PC-9 (cell line): Measurements from ENCODE around the gene CHN1. TPM values are rescaled to one million over a fixed set of nuclear protein-coding genes. Genes with fewer than 3 reads are reported as not detected.

Experiments used
- BruUV-seq: library from RNA; stranded (reverse); fragments of 400-500 nt; replicated peaks from 2 replicates; lab custom pipeline; 2021; lab: Mats Ljungman, UMichigan
- CTCF ChIA-PET: fragments of 300-600 bp; sonication (Branson Sonifier 250); formaldehyde crosslinking; loops from one replicate; lab custom pipeline; 2022; ENCODE audit warnings: antibody characterized with exemption; lab: Charles Lee
- POLR2A ChIA-PET: fragments of 300-600 bp; sonication (Branson Sonifier 250); formaldehyde crosslinking; loops from one replicate; lab custom pipeline; 2022; ENCODE audit warnings: antibody characterized with exemption; ENCODE audit not compliant: unreplicated experiment; lab: Charles Lee
- DNase-seq, 2 experiments: peaks; one replicate each; pipeline versions ENCODE4 v3.0.0 to v3.0.0-alpha.2; 2015 to 2022; ENCODE audit warnings: mixed read lengths in 1 of 2
- H2AFZ ChIP-seq: fragments of 200-600 bp; sonication (generic); 2 replicates; pipeline ENCODE4 v1.8.1; 2017; ENCODE audit warnings: antibody characterized with exemption
- H3F3A ChIP-seq: fragments of 200-600 bp; sonication (generic); 2 replicates; pipeline ENCODE4 v1.8.1; 2017; ENCODE audit warnings: antibody characterized with exemption, mild to moderate bottlenecking, low read depth; ENCODE audit not compliant: insufficient read depth
- H3K27ac ChIP-seq: fragments of 200-600 bp; sonication (generic); 2 replicates; pipeline ENCODE4 v1.6.1; 2016; ENCODE audit warnings: mixed run types
- H3K27me3 ChIP-seq: fragments of 200-600 bp; sonication (generic); 2 replicates; pipeline ENCODE4 v1.6.1; 2016; ENCODE audit warnings: low read depth, mixed run types; ENCODE audit not compliant: insufficient read depth
- H3K36me3 ChIP-seq: fragments of 200-600 bp; sonication (generic); 2 replicates; pipeline ENCODE4 v1.6.1; 2016; ENCODE audit warnings: low read depth, mixed run types
- H3K4me1 ChIP-seq: fragments of 200-600 bp; sonication (generic); replicated peaks from 2 replicates; pipeline ENCODE4 v1.6.1; 2016; ENCODE audit warnings: mixed run types; ENCODE audit not compliant: insufficient read depth
- H3K4me2 ChIP-seq: fragments of 200-600 bp; sonication (generic); 2 replicates; pipeline ENCODE4 v1.6.1; 2017; ENCODE audit warnings: mixed run types
- H3K4me3 ChIP-seq: fragments of 200-600 bp; sonication (generic); 2 replicates; pipeline ENCODE4 v1.6.1; 2016; ENCODE audit warnings: mixed run types
- H3K79me2 ChIP-seq: fragments of 200-600 bp; sonication (generic); 2 replicates; pipeline ENCODE4 v1.6.1; 2017; ENCODE audit warnings: low read depth, mixed run types
- H3K9me2 ChIP-seq: fragments of 200-600 bp; sonication (generic); 2 replicates; pipeline ENCODE4 v1.8.1; 2017; ENCODE audit warnings: mild to moderate bottlenecking; ENCODE audit not compliant: insufficient read depth
- H3K9me3 ChIP-seq: fragments of 200-600 bp; sonication (generic); 2 replicates; pipeline ENCODE4 v1.8.1; 2016; ENCODE audit warnings: low read depth; ENCODE audit not compliant: insufficient read depth
- H4K20me1 ChIP-seq: fragments of 200-600 bp; sonication (generic); 2 replicates; pipeline ENCODE4 v1.8.1; 2017; ENCODE audit not compliant: insufficient read depth
- CTCF ChIP-seq: fragments of 200-600 bp; sonication (generic); conservative IDR thresholded peaks from 2 replicates; pipeline ENCODE4 v1.6.1; 2017; ENCODE audit warnings: mixed run types, antibody characterized with exemption, mild to moderate bottlenecking, moderate library complexity
- EZH2 ChIP-seq: fragments of 200-600 bp; sonication (generic); IDR thresholded peaks from 2 replicates; pipeline ENCODE4 v1.8.0; 2017; ENCODE audit warnings: antibody characterized with exemption, low read depth
- intact Hi-C: fragments of 100-400 bp; cut with micrococcal nuclease; formaldehyde crosslinking; loops from one replicate; pipeline ENCODE4 v1.10.0; 2022; ENCODE audit not compliant: unreplicated experiment
- total RNA-seq: library from RNA; stranded (reverse); gene quantifications from 2 replicates; pipeline ENCODE4 v1.2.3, GENCODE V29; 2021

CHN1 gene
- total RNA-seq, 1 experiment from 2014 or later = 14.0 TPM

GRCh38 chr2:174796319-174796771, 208.8 kb downstream of the CHN1 start:
- Histone ChIP-seq H3K36me3 (no peaks in the 10 kb centered on the region), H3K9me2 (no peaks in the 10 kb centered on the region), H3K4me2 (no peak overlapping the region), H3K4me1 (no peaks in the 10 kb centered on the region), H2AFZ (no peak overlapping the region), H3K9me3 (no peaks in the 10 kb centered on the region), H3K27me3 (no peaks in the 10 kb centered on the region), H3K27ac (no peak overlapping the region), H4K20me1 (no peaks in the 10 kb centered on the region), H3F3A (no peaks in the 10 kb centered on the region), H3K79me2 (no peaks in the 10 kb centered on the region), H3K4me3 (no peak overlapping the region)
- no peak for DNase-seq
- TF ChIP-seq CTCF (no peak), EZH2 (no peak)
- no TSS peak for BruUV-seq
- intact Hi-C loops = no loop called here
- ChIA-PET POLR2A (interaction anchor here (0.6 to 0.7 kb wide), 2 partner anchors 32 to 40 kb away, joined by 3 to 5 read pairs; no protein-coding TSS in a partner anchor), CTCF (no interaction called here)

- ChIA-PET POLR2A (no interaction called here), CTCF (no interaction called here)
- no peak overlapping the region for H3K27ac ChIP-seq
- no peaks in the 10 kb centered on the region for H4K20me1 ChIP-seq
- TF ChIP-seq CTCF (no peak), EZH2 (no peak)
- H3F3A ChIP-seq = no peaks in the 10 kb centered on the region
- no peak for DNase-seq
- no peak overlapping the region for H3K4me2 ChIP-seq
- H3K36me3 ChIP-seq = no peaks in the 10 kb centered on the region
- no peak overlapping the region for H3K4me3 ChIP-seq
- H3K9me2 ChIP-seq = no peaks in the 10 kb centered on the region
- H3K27me3 ChIP-seq = no peaks in the 10 kb centered on the region
- H3K4me1 ChIP-seq = no peaks in the 10 kb centered on the region
- intact Hi-C loops = no loop called here
- no peaks in the 10 kb centered on the region for H3K9me3 ChIP-seq
- no TSS peak for BruUV-seq
- H3K79me2 ChIP-seq = no peaks in the 10 kb centered on the region
- no peak overlapping the region for H2AFZ ChIP-seq
These were observed 210.3 kb downstream of the CHN1 start for GRCh38 chr2:174794851-174795374.

GRCh38 chr2:174792309-174793025, 212.7 kb downstream of the CHN1 start:
- H3K9me3 ChIP-seq = no peaks in the 10 kb centered on the region
- no peaks in the 10 kb centered on the region for H4K20me1 ChIP-seq
- no peak overlapping the region for H3K27ac ChIP-seq
- no peaks in the 10 kb centered on the region for H3K79me2 ChIP-seq
- BruUV-seq = no TSS peak
- no peaks in the 10 kb centered on the region for H3K4me1 ChIP-seq
- H3K4me3 ChIP-seq = no peak overlapping the region
- no peaks in the 10 kb centered on the region for H3K9me2 ChIP-seq
- H3K36me3 ChIP-seq = no peaks in the 10 kb centered on the region
- H3K4me2 ChIP-seq = no peak overlapping the region
- H3K27me3 ChIP-seq = no peaks in the 10 kb centered on the region
- no peak overlapping the region for H2AFZ ChIP-seq
- TF ChIP-seq EZH2 = no peak
- TF ChIP-seq CTCF = no peak
- H3F3A ChIP-seq = no peaks in the 10 kb centered on the region
- ChIA-PET CTCF (no interaction called here), POLR2A (no interaction called here)
- intact Hi-C loops = no loop called here
- DNase-seq = no peak
